Measurements from ENCODE around the gene SYNJ2.

The SYNJ2 gene

DNA sequence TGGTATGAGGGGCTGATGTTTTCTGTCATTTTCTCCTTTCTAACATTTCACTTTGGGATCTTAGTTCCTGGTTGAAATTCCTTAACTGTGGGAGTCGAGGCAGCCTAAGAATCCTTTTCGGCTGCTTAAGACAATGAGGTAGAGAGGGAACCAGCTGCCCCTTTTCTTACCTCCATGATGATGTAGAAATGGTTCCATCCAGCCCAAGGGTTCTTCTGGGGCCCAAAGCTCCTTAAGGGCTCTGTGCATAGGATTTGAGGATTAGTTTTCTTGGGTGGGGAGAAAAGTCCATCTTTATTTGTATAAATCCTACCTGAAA is 33.5 kb downstream of the SYNJ2 start:
- DNase-seq = no peak

DNA sequence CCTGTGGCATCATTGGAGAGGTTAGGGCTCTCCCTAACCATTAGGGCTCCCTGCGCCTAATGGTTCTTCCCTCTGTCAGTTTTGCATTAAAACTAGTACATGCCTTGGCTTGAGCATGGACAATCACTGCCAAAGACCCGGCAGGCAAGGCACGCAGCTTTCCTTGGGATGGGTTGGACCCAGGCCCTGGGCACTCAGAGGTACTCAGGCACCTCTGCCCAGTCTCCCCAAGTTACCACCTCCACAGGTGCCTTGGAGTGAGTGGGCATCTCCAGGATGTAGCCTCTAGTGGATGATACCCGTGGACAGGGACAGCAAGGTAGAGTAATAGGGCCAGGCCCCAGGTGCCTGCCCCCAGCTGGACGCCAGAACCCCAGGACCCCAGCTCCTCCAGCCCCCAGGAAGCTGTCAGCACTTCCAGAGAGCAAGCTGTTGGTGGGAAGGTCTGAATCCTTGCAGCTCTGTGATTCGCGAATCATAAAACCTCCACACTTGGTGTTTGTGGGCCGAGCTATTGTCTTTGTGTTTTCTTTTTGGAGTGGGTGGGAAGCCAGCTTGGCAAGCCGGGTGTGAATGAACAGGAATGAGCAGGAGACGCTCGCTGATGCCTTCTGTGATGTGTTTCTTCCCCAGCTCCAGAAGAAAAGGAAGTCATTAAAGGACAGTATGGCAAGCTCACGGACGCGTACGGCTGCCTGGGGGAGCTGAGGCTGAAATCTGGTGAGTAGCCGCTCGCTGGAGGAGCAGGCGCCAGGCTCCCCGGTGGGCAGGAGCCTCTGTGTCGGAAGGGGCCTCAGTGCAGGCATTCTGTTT is 35.1 kb downstream of the SYNJ2 start:
- no peak for DNase-seq

- DNase-seq = no peak
Observed at GRCh38 chr6:158017621-158018040, 36.0 kb downstream of the SYNJ2 start.

- no peak for DNase-seq
Observed at GRCh38 chr6:158018041-158018771, 36.5 kb downstream of the SYNJ2 start.

- no peak for DNase-seq
Observed at GRCh38 chr6:158018851-158019361, 37.2 kb downstream of the SYNJ2 start.

DNA sequence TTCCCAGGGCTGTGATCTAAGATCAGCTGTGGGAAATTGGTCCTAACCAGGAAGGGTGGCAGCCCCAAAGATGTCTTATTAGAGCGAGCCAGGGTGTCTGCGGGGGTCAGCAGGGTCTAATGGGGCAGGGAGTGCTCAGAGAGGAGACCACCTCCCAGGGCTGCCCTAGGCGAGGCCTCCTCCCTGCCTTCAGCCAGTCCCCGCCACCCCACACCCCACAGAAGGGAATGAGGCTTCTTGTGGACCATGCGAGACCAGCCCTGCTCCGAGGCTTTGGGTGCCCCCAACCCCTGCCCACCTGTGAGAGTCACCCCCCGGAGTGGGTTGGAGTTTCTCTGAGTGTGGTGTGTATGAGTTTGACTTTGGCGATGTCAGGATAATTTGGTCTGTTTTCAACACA is 37.8 kb downstream of the SYNJ2 start:
- DNase-seq = no peak

DNA sequence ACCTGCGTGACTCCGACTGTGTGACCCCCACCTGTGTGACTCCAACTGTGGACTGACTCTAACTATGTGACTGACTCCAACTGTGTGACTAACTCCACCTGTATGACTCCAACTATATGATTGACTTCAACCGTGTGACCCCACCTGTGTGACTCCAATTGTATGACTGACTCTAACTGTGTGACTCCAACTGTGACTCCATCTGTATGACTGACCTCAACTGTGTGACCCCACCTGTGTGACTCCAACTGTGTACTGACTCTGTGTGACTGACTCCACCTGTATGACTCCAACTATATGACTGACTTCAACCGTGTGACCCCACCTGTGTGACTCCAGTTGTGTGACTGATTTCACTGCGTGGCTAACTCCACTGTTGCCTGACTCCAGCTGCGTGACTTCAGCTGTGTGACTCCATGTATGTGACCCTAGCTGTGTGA is 38.6 kb downstream of the SYNJ2 start:
- DNase-seq = no peak

DNA sequence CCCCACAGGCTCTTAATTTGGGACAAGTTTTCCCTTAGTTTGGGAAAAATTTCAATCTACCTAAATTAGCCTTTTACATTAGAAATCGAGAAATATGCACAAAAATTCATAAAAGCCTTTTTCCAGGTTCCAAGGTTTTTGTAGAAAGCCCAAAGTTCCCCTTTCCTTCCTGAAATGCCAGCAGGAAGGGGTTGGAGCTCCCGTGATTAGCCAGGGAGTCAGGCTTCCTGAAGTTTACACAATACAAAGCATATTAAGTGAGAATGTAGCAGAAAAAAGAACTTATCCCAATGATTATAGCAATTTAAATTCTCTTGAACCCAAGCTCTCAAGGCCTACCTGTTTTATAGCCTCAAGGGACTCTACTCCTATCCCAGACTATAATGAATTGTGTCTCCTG is 39.1 kb downstream of the SYNJ2 start:
- no peak for DNase-seq

GRCh38 chr6:158021376-158021775 is 39.7 kb downstream of the SYNJ2 start:
- DNase-seq = no peak

DNA sequence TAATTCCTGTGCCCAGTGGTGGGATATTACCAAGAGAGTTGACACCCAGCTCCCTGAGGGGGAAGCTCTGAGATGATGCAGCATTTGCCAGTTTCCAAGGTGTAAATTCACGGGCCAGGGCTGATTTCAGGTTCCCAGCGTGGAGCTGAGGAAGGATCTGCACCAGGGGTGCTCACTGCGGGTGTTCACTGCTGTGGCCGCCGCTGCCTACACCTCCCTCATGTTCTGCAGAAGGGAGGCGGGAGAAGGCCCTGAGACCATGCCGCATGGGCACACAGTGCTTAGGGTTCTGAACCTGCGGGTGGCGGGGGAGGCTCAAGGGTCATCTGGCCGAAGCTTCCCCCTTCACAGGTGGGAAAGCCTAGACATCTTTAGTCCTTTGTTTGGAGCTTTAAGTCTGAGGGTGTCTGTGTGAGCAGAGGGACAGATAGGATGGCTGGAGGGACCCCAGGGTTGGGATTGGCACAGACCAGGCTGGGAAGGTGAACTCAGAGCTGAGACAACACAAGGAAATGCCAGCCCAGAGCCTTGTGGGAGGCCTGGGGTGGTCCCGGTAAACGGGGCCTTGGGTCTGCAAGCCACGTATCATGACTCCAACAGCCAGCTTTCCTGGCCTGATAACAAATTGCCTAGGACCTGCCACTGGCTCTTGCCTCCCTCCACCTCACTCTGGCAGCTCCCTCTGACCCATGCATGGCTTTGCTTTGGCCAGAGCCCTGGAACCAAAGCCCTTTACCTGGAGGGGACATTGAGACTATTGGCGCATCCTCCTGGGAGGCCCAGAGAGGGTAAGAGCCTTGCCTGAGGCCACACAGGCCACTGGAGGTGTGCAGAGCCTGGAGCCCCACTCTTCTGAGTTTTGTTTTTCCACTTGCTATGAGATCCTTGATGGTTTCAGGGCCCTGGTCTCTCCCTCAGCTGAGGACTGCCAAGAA is 40.4 kb downstream of the SYNJ2 start:
- DNase-seq = no peak

DNA sequence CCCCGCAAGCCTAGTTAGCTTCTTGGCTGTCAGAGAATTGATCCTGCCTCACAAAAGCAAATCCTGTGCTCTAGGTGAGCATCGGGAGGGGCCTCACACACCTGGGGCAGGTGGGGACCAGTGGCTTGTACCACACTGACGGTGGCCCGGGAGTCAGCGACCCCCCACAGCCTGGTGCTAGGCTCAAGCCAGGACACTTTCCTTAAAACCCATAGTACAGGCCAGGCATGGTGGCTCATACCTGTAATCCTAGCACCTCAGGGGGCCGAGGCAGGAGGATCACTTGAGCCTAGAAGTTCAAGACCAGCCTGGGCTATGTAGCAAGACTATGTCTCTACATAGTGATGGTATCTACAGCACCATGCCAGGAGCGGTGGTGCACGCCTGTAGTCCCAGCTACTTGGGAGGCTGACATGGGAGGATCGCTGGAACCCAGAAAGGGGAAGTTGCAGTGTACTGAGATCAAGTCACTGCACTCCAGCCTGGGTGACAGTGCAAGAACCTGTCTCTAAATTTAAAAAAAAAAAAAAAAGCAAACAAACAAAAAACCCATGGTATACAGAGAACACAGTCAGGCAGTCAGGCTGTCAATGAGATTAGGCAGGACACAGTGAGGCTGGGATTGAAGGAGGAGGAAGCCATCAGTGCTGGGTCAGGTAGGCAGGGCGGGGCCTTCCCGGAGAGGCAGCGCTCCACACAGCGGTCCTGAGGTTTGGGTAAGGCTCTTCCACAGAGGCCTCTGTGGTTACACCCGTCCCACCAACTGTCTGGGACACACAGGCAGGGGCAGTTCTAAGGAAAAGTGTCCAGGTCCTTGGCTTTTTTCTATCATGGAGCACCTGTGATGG is 41.3 kb downstream of the SYNJ2 start:
- no peak for DNase-seq

- DNase-seq = no peak
Observed at GRCh38 chr6:158023597-158023939, 41.9 kb downstream of the SYNJ2 start.

- DNase-seq = no peak
Observed at GRCh38 chr6:158024566-158025297, 43.1 kb downstream of the SYNJ2 start.

DNA sequence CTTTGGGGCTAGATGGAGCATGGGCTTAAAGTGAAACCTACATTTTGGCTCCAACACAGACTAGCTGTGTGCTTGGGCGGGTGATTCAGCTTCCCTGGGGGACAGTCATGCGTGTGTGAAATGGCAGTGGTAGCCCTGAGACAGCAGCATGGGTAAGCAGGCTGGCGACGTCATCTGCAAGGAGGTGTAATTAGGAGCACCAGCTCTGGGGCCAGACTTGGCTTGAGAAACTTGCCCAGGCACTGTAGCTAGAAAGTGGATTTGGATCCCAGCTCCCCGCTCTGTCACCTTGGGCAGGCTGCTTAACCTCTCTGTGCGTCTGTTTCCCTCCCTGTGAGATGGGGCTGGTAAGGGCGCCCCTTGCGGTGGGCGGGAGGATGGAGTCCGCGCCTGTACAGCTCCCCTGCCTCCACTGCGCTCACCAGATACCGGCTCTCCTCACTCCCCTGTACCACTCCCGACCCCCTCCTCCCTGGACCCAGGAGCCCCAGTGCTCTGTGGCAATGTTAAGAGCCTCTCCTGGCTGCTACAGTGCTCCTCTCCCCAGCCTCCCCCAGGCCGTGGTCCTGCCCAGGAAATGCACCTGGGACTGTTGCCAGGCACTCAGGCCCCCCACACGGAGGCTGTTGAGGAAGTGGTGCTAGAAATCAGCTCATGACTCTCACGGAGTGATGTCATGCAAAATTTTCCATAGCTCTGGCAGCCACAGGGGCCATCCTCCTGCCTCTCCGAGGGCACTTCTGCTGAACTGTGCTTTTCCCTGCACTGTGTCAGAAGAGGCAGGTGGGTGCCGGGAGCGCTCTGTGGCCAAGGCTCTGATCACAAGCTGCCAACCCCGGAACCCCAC is 44.6 kb downstream of the SYNJ2 start:
- peak; percentile 83 for DNase-seq

DNA sequence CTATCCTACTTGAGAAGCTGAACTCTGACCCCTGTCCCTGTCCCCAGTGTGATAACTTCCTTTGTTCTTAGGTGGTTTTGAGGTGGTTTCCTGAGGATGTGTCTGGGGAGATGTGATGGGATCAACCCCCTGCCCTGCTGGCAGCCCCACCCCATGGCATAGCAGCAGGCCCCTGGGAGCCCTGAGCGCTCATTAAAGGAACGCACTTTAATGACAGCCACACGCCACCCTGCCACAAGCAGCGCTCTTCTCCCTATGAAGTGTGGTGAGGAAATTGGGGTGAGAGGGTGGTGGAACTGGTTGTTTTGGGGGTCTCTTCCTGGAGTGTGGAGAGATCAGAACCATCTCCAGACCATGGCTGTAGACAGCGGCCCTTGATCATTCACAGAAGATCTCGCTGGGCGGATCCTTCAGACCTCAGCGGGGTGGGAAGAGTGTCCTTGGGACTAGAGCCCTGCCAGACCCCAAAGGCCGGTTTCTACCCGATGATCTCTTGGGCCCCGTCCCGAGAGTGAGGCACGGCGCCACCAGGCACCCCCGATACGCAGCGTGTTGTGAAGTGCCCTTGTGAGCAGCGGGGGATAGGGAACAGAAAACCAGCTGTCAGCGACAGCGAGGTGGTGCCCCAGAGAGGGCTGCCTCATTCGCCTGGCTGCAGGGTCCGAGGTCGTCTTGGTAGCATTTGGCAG is 45.4 kb downstream of the SYNJ2 start:
- DNase-seq = no peak

DNA sequence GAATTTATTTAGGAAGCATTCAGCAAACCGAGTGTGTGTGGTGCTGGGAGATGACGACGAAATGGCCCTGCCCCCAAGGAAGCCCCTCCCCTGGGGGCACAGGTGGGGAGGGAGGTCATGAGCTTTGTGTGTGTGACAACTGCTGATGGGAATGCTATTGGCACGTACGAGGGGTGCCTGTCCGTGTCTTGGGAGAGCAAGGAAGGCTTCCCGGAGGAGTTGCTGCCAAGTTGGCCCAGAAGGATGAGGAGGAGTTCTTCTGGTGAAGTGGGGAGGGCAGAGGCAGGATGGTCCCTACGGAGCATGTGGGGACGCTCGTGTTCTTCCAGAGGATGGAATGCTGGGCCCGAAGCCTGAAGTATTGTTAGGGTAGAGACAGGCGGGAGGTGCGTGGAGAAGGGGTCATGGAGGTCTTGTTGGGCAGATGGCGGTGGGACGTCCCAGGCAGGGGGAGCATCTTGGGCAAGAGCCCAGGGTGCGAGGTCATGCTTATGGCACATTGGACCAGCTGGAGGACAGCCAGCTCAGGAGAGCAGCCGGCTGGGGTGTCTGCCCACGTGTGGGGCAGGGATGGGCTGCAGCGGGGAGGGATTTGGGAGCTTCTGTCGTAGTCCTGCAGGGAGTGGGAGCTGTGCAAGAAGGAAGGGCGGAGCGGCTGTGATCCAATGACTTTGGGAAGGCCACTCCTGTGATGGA is 46.1 kb downstream of the SYNJ2 start:
- no peak for DNase-seq

- DNase-seq = no peak
Observed at GRCh38 chr6:158028421-158028820, 46.8 kb downstream of the SYNJ2 start.

DNA sequence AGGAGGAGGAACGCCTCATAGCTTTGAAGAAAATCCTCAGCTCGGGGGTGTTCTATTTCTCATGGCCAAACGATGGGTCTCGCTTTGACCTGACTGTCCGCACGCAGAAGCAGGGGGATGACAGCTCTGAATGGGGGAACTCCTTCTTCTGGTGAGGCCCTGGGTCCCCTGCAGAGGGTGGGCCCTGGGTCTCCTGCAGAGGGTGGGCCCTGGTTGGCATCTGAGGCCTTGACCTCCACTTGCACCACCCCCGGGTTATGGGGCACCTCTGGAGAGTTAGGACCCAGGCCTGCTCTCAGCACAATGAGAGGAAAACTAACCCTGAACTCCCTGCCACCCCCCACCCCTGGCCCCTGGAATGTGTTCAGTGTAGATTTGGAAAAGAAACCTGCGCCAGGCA is 47.2 kb downstream of the SYNJ2 start:
- DNase-seq = no peak

DNA sequence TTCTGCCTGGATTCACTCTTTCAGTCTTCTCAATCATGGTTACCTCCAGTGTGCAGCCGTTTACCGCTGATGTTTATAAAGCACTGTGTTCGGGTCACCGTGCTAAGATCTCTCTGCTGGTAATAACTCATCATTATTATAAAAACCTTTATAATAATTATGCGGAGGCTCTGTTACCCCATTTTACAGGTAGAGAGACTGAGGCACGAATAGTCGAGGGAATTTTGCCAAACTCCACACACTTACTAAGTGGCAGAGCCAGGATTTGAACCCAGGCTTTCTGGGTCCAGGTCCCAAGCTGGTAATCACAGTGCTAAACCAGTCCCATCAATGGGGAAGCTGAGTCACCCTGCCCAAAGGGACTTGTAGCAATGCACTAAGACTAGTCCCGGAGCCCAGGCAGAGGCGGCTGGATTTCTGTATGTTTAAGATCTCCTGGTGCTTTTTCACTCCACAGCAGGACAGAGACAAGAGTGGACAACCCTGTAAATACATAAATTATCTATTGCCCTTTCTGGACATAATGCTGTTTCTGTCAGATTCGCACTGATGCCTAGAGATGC is 48.1 kb downstream of the SYNJ2 start:
- DNase-seq = no peak
